GM18867 (cell line): ENCODE data around the gene ADARB1.

Experiments
- ATAC-seq: cut with Tn5 transposase; IDR thresholded peaks from one replicate; pipeline ENCODE4 v1.9.1; 2021; ENCODE audit warnings: mild to moderate bottlenecking, moderate library complexity; ENCODE audit not compliant: unreplicated experiment

ADARB1 gene

DNA sequence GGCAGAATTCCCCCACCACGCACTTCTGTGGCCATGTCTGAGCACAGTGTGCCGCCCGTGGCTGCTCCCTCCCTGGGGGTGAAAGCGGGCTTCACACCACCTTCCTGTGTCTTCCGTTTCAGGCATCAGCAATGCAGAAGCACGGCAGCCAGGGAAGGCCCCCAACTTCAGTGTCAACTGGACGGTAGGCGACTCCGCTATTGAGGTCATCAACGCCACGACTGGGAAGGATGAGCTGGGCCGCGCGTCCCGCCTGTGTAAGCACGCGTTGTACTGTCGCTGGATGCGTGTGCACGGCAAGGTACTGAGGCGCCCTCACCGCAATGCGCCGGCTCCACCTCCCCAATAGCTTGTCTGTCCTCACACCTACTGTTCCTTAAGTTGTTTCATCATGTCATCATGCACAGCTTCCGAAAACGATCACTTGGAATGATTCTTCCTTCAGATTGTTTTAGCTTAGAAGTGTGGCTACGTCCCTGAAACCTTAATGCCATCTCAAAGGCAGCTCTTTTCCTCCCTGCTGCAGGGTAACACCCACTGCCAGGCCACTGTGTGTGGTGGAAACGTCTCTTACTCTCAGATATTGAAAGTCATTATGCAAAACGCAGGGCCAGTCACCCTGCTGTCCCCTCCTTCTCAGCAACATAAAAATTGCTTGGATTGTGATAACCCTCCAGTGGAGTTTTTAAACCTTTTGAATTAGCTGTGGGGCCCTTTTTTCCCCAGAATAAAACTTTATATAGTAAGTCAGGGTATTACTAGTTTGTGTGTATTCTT, 146.5 kb downstream of the ADARB1 start:
- no peak for ATAC-seq

DNA sequence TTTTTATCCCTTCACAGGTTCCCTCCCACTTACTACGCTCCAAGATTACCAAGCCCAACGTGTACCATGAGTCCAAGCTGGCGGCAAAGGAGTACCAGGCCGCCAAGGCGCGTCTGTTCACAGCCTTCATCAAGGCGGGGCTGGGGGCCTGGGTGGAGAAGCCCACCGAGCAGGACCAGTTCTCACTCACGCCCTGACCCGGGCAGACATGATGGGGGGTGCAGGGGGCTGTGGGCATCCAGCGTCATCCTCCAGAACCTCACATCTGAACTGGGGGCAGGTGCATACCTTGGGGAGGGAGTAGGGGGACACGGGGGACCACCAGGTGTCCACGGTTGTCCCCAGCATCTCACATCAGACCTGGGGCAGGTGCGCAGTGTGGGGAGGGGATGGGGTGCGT, 147.6 kb downstream of the ADARB1 start:
- no peak for ATAC-seq

DNA sequence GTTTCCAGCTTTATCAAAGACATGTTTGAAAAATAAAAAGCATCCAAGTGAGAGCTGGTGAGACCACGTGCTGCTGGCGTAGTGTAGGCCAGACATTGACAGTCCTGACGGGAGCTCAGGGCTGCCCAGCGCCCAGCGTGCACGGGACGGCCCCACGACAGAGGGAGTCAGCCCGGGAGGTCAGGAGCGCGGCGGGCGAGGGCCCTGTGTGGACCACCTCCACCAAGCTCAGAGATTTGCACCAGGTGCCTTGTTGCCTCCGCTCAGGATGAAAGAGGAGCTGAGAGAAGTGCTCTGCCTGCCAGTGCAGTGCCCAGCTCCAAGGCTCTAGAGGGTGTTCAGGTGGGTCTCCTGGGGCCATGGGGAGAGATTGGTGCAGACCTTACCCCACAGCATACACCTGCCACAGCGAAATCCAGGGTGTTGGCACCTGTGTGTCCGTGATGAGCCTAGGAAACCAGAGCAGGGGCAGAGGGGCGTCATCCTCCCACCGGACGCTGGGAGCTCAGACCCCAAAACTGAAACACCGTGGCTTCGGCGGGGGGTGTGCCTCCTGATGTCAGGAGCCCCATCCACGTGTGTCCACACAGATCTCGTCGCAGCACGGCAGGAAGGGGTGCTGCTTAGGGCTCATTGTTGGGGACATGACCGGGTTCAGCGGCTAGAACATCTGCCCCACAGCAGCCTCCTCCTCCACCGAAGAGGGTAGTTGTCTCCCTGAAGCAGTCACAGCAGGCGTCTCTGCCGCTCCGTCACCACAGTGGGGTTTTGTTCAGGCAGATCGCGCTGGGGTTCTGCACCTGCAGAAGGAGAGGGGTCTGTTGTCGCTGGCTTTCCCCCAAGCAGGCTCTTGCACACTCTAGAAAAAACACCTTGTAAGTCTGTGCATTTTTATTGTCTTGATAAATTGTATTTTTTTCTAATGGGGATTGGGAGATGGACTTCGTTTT, 149.1 kb downstream of the ADARB1 start:
- no peak for ATAC-seq

DNA sequence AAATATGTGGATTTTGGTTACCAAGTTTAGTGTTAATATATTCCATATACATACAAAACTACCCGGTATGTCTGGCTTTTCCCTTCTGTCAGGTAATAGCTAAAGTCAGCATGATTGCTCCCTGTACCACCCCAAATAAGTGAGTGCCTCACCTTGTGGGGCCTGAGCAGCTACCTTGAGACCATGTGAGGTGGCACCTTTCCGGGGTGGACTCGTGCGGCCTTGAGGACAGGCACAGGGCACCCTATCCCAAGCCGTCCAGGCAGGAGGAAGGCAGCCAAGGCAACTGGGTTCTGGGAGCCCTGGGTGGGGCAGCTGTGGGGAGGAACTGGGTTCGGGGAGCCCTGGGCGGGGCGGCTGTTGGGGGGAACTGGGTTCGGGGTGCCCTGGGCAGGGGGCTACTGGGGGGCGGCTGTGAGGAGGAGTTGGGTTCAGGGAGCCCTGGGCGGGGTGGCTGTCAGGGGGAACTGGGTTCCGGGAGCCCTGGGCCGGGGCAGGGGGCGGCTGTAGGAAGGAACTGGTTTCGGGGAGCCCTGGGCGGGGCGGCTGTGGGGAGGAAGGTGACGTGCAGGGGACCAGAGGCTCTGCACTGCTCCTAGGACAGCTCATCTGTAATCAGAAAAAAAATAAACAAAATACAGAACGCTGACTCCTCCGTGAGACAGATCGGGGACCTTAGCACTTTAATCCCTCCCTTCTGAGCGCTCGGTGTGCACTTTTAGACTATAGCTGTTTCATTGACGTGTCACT, 150.0 kb downstream of the ADARB1 start:
- no peak for ATAC-seq

DNA sequence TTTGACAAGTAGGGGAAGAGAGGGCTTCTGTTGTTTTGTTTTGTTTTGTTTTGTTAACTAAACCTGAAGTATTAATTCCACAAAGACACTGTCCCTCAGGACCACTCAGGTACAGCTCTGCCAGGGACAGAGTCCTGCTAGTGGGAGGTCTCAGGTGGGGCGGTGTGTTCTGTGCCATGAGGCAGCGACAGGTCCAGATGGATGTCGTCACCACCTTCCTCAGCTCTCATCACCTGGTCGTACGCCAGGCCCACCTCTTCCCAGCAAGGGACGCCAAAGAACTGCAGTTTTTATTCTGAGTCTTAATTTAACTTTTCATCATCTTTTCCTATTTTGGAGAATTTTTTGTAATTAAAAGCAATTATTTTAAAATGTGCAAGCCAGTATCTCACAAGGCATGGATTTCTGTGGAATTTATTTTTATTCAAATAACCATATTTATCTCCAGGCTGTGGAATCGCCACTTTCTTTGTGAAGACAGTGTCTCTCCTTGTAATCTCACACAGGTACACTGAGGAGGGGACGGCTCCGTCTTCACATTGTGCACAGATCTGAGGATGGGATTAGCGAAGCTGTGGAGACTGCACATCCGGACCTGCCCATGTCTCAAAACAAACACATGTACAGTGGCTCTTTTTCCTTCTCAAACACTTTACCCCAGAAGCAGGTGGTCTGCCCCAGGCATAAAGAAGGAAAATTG, 150.8 kb downstream of the ADARB1 start:
- no peak for ATAC-seq

DNA sequence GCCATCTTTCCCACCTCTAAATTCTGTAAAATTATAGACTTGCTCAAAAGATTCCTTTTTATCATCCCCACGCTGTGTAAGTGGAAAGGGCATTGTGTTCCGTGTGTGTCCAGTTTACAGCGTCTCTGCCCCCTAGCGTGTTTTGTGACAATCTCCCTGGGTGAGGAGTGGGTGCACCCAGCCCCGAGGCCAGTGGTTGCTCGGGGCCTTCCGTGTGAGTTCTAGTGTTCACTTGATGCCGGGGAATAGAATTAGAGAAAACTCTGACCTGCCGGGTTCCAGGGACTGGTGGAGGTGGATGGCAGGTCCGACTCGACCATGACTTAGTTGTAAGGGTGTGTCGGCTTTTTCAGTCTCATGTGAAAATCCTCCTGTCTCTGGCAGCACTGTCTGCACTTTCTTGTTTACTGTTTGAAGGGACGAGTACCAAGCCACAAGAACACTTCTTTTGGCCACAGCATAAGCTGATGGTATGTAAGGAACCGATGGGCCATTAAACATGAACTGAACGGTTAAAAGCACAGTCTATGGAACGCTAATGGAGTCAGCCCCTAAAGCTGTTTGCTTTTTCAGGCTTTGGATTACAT, 151.5 kb downstream of the ADARB1 start:
- no peak for ATAC-seq

DNA sequence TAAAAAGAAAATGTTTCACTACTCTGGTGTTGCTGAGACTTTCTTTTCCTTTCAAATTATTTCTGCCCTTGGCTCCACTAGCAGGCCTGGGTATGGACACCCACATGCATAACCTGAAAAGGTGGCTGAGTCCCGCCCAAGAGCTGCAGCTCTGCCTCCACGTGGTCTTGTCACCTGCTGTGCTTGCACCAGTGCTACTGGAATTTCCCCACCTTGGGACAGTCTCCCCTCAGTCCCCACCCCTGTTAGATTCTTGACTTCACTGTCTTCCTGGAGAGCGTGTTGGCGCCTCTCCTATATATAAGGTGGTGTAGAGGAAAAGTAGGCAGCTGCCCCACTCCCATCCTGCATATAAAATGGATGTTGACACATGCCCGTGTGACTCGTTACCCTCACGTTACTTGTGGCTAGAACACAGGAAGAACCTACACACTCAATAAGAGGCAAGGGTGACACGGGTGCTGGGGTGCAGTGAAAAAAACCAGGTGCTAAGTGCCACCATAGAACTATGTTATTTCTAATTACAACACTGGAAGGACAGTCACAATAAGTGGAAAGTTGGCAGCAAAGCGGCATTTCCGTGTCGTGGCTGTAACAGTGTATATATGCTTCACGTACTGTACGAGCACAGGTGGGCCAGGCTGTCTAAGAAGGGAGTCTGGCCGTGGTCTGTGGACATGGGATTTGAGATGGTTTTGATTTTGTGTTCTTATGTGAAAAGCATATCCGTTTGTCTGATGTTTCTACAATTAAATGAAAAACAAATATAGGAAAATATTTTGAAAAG, 152.4 kb downstream of the ADARB1 start:
- no peak for ATAC-seq

DNA sequence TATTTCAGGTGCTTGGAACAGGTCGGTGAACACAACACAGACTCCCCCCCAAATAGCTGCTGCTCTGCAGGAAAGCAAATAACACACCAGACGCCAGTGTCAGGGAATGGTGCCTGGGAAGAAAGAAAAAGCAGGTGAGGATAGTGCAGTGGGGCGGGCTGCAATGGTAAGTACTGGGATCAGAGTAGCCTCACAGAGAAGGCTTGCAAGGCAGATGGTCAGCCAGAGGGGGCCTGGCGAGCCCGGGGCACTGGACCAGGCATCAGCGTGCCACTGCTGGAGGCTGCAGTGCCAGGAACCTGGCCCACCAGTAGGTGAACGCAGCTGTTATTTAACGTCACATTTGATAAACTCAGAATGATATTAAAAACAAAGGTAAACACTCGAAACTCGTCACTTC, 153.4 kb downstream of the ADARB1 start:
- no peak for ATAC-seq

DNA sequence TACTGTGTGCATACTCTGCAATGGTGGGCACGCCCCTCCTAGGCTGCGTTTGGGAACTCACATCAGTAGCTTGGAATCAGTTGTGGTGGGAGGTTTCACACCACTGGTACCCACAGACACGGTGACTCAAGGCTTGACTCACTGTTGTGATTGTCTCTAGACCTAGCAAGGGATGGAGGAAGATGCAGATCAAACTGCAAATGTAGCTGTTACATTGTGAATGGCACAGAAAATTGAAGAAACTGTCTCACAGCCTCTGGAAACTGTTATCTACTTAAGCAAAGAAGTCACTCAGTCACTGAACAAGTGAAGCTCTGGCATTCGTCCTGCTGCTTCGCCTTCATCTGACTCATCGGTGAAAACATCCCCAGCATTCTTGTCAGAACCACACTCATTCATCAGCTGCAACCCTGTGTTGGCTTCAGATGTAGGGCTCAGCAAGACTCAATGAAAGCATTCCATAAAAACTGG, 153.8 kb downstream of the ADARB1 start:
- no peak for ATAC-seq

DNA sequence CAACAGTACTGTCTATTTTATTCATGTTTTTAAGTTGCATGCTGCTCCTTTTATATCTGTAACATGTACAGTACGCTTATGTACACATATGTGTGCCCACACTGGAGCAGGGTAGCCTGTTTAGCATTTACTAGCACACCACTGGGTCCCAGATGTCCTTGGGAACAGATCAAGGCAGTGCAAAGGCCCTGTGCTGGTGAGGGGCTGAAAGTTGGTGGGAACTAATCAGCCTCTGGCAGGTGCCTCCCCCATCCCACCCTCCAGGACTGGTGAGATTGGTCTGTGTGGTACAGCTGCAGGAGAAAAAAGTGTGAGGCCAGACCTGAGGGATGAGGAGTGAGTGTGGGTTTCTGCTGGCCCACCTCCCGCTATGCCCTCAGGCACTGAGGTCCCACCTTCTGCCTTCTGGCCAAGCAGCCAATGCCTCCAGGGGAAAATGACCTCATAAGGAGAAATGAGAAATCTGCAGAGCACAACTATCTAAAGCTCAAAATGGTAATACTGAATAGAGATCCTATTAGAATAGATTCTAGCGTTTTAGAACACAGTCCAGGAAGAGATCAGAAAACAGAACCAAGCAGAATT, 154.4 kb downstream of the ADARB1 start:
- no peak for ATAC-seq

DNA sequence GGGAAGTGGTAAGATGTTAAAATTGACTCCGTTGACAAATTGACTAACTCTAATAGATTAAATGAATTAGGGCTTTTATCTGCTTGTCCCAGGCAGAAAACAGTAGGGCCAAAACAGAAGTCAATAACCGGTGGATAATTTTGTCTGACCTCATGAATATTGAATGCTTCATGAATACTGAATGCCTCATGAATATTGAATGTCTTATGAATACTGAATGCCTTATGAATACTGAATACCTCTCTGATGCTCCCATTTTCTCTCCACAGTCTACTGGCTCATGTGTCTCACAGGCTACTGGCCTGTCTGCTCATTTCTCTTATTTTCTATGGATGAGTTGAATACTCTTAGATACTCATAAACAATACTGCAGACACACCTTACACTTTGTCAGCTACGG, 157.3 kb downstream of the ADARB1 start:
- ATAC-seq, result no peak

DNA sequence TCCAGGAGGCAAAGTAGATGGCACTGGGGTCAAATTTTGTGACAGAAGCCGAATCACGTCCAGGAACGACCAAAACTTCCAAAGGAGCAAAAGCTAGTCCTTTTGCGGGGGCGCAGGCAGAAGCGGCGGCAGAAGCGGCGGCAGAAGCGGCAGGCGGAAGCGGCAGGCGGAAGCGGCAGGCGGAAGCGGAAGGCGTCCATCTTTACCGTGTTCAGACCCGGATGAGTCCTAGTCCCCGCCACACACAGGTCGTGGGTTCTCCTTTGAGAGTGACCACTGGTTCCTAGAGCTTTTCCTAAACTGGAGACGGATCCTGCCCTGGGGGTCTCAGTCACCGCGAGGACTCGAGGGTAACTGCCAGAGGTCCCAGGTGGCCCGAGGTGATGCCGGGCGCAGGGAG, 159.7 kb downstream of the ADARB1 start:
- no peak for ATAC-seq

DNA sequence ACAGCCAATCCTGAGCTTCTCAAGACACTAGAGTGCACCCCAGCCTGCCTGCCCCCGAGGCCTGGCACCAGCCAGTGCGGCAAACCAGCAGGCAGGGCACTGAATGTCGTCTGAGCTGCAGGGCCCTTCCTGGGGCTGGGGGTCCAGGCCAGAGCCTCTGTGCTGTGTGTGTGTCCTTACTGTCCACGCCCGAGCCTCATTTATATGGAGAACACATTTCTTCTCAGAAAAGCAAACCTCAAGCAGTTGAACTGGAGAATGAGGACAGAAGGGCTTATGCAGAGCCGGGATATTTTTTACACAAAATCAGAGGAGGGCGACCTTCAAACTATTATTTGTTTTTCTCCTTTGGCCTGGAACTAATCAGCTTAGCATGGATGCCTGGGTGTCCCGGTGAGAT, 160.6 kb downstream of the ADARB1 start:
- ATAC-seq, result no peak

DNA sequence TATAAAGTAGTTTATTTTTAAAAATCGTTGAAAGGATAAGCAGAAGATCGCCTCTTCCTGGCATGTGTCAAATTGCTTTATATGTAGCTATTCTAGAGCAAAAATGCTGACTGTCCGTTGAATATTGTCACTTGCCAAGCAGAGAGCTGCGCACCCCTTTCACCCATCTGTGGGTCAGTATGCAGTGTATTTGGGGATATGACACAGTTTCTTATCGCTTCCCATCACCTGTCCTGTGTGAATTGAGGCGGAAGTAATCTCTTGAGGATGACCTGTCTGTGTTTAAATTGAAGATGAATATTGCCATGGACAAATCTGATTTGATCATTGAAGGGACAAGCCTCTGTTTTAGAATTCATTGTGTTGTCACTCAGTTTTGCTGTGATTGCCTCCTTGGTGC, 161.1 kb downstream of the ADARB1 start:
- ATAC-seq, result no peak

DNA sequence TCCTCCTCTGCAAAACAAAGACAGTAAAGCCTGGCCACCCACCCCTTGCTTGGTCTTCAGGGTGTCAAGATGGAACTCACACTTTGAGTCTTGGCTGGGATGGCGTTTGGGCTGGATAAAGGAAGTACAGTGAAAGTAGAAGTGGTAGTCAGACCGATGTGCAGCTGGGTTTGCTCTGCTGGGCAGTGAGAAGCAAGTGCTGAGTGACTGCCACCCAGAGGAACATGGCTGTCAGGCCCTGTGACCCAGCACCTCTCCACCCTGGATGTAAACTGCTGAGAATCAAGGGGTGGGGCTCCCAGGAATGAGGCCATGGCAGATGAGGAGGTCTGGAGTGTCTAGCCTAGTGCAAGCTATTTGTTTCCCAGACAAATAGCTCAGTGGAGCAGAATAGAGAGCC, 162.1 kb downstream of the ADARB1 start:
- no peak for ATAC-seq

DNA sequence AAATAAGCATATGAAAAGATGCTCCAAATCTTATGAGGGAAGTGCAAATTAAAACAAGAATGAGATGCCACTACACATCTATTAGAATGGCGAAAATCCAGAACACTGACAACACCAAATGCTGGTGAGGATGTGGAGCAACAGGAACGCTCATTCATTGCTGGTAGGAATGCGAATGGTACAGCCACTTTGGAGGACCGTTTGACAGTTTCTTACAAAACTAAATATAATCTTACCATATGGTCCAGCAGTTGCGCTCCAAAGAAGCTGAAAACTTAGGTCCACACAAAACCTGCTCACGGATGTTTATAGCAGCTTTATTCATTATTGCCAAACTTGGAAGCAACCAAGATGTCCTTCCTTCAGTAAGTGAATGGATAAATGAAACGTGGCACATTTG, 163.0 kb downstream of the ADARB1 start:
- ATAC-seq, result no peak

DNA sequence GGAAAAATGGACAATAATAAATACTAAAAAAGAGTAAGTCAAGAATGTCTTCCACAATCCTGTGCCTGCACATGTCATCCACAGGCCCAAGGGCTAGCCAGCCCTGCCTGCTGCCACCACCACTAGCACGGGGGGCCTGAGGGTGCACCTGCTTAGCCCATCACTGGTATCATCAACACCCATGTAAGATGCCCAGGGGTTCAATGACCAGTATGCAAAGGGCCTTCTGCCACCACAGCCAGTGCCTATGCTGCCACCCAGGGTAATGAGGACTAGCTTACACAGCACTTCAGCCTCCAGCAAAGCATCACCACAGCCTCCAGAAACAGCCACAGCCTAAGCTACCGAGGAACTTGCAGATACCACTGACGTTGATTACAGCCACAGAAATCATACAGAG, 167.0 kb downstream of the ADARB1 start:
- ATAC-seq, result no peak

DNA sequence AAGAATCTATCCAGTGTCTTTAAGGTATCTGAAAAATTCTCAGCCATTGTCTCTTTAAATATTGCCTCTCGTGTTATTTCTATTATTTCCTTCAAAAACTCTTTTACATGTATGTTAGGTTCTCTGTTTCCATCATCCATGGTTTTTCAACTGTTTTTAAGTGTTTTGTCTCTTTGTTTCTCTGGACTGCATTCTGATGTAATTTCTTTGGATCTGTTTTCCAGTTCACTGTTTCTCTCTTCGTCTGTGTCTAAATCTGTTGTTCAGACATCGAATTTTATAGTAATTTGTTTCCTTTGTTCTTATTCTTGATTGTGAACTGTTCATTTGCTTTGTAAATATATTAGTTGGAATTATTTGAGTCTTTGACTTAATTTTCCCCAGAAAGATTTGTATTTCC, 169.2 kb downstream of the ADARB1 start:
- no peak for ATAC-seq

DNA sequence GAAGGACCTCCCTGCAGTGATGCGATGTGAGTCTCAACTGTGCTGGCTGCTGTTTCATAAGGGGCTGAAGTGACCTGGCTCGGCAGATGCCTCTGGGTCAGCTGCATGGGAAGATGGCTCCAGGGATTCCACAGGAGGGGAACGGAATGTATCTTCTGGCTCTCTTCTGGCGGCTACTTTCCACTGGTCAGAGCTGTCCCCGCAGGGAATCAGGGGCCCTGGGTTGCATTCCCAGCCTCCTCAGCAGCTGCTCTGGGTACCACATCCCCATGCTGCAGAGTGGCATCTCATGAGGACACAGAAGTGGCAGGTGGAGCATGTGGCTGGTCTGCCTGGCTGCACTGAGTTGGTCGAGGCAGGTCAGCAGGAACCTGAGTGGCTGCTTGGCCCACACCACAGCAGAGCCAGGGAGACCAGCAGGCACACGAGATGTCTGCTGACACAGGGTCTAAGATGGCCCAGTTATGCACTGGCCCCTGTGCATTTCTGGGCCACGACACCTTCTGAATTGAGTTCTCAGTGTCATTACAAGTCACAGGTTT, 170.5 kb downstream of the ADARB1 start:
- ATAC-seq, result no peak
